ENCODE data around the gene ADD3. TPM values are rescaled to one million over a fixed set of nuclear protein-coding genes. Genes with fewer than 3 reads are reported as not detected.

Gene ADD3
- total RNA-seq, 1 experiment from 2014 or later: 32.4 TPM

DNA sequence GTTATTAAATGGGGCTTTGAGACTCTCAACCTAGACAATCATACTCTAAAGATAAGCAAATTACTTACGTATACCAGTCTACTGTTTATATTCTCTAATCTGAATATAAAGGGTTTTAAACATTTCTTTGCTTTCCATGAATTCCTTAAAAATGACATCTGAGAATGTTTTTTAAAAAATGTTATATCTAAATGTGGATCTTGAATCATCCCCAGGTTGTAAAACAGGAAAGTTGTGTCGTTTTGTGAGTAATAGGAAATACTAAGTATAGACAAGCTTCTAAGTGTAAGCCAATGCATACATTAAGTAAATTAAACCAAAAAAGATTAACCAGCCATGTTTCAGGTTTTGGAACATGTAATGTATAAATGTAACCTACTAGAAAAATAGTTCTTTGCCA, 26.8 kb downstream of the ADD3 start:
- intact Hi-C loops (cut with micrococcal nuclease; ENCODE audit: unreplicated experiment) (no loop called here), in situ Hi-C loops (cut with HindIII; ENCODE audit: low pct_unique_long_range_greater_than_20kb, low sequenced_read_pairs) (no loop called here)
- Histone ChIP-seq H3K27ac (ENCODE audit: low read length) (no peak overlapping the region), H3K4me1 (ENCODE audit: control insufficient read depth, insufficient read depth, low read length) (peaks cover 8% of the 10 kb centered on the region; the same call in 1 of the 2 replicates), H3K9me3 (ENCODE audit: control insufficient read depth, insufficient read depth, low read depth, low read length) (no peaks in the 10 kb centered on the region), H3K4me3 (ENCODE audit: low read depth in 2 of 2, low read length in 2 of 2) (no peak overlapping the region), H3K36me3 (ENCODE audit: control insufficient read depth, insufficient read depth, low read length) (no peaks in the 10 kb centered on the region), H3K27me3 (ENCODE audit: control insufficient read depth, insufficient read depth, low read length) (no peaks in the 10 kb centered on the region)
- TF ChIP-seq, protein P1, sequence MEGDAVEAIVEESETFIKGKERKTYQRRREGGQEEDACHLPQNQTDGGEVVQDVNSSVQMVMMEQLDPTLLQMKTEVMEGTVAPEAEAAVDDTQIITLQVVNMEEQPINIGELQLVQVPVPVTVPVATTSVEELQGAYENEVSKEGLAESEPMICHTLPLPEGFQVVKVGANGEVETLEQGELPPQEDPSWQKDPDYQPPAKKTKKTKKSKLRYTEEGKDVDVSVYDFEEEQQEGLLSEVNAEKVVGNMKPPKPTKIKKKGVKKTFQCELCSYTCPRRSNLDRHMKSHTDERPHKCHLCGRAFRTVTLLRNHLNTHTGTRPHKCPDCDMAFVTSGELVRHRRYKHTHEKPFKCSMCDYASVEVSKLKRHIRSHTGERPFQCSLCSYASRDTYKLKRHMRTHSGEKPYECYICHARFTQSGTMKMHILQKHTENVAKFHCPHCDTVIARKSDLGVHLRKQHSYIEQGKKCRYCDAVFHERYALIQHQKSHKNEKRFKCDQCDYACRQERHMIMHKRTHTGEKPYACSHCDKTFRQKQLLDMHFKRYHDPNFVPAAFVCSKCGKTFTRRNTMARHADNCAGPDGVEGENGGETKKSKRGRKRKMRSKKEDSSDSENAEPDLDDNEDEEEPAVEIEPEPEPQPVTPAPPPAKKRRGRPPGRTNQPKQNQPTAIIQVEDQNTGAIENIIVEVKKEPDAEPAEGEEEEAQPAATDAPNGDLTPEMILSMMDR (IDR thresholded peaks at IDR 0.05): no peak
- TF ChIP-seq TCF7L2 (IDR thresholded peaks at IDR 0.05; ENCODE audit: low read depth, low read length) (no peak), POLR2AphosphoS5 (IDR thresholded peaks at IDR 0.05; ENCODE audit: low read depth, low read length) (no peak), SIN3A (IDR thresholded peaks at IDR 0.05; ENCODE audit: borderline replicate concordance, insufficient read depth, low read depth, low read length) (no peak)
- TF ChIP-seq, protein P2, sequence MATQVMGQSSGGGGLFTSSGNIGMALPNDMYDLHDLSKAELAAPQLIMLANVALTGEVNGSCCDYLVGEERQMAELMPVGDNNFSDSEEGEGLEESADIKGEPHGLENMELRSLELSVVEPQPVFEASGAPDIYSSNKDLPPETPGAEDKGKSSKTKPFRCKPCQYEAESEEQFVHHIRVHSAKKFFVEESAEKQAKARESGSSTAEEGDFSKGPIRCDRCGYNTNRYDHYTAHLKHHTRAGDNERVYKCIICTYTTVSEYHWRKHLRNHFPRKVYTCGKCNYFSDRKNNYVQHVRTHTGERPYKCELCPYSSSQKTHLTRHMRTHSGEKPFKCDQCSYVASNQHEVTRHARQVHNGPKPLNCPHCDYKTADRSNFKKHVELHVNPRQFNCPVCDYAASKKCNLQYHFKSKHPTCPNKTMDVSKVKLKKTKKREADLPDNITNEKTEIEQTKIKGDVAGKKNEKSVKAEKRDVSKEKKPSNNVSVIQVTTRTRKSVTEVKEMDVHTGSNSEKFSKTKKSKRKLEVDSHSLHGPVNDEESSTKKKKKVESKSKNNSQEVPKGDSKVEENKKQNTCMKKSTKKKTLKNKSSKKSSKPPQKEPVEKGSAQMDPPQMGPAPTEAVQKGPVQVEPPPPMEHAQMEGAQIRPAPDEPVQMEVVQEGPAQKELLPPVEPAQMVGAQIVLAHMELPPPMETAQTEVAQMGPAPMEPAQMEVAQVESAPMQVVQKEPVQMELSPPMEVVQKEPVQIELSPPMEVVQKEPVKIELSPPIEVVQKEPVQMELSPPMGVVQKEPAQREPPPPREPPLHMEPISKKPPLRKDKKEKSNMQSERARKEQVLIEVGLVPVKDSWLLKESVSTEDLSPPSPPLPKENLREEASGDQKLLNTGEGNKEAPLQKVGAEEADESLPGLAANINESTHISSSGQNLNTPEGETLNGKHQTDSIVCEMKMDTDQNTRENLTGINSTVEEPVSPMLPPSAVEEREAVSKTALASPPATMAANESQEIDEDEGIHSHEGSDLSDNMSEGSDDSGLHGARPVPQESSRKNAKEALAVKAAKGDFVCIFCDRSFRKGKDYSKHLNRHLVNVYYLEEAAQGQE (IDR thresholded peaks at IDR 0.05; ENCODE audit: insufficient read depth in 1 of 2, low read depth in 2 of 2, low read length in 1 of 2): no peak
- no TSS peak for BruUV-seq (replicated peaks)
- DNase-seq (ENCODE audit: low read depth, low spot score) (no peak), ATAC-seq (no peak)
- ChIA-PET CTCF (no interaction called here), POLR2A (no interaction called here)

- DNase-seq (ENCODE audit: low read depth, low spot score): no peak
- Histone ChIP-seq H3K36me3 (ENCODE audit: control insufficient read depth, insufficient read depth, low read length) (no peaks in the 10 kb centered on the region), H3K27ac (ENCODE audit: low read length) (no peak overlapping the region), H3K4me1 (ENCODE audit: control insufficient read depth, insufficient read depth, low read length) (peaks cover 7% of the 10 kb centered on the region; the same call in 1 of the 2 replicates), H3K9me3 (ENCODE audit: control insufficient read depth, insufficient read depth, low read depth, low read length) (no peaks in the 10 kb centered on the region), H3K4me3 (ENCODE audit: low read depth in 2 of 2, low read length in 2 of 2) (no peak overlapping the region), H3K27me3 (ENCODE audit: control insufficient read depth, insufficient read depth, low read length) (no peaks in the 10 kb centered on the region)
- CTCF ChIA-PET: no interaction called here
- TF ChIP-seq, protein P2 (IDR thresholded peaks at IDR 0.05; ENCODE audit: insufficient read depth in 1 of 2, low read depth in 2 of 2, low read length in 1 of 2): no peak
- TF ChIP-seq TCF7L2 (IDR thresholded peaks at IDR 0.05; ENCODE audit: low read depth, low read length) (no peak), POLR2AphosphoS5 (IDR thresholded peaks at IDR 0.05; ENCODE audit: low read depth, low read length) (no peak), SIN3A (IDR thresholded peaks at IDR 0.05; ENCODE audit: borderline replicate concordance, insufficient read depth, low read depth, low read length) (no peak)
- TF ChIP-seq, protein P1 (IDR thresholded peaks at IDR 0.05): peak; percentile 36; the same call in 1 of the 2 replicates
- intact Hi-C loops (cut with micrococcal nuclease; ENCODE audit: unreplicated experiment) (no loop called here), in situ Hi-C loops (cut with HindIII; ENCODE audit: low pct_unique_long_range_greater_than_20kb, low sequenced_read_pairs) (no loop called here)
- BruUV-seq (replicated peaks): no TSS peak
- ATAC-seq: no peak
- POLR2A ChIA-PET: no interaction called here
Observed at GRCh38 chr10:110035070-110035921, 27.5 kb downstream of the ADD3 start.

Measured in Panc1 (cell line).